ENCODE measurements around the gene SLC1A3.

DNA sequence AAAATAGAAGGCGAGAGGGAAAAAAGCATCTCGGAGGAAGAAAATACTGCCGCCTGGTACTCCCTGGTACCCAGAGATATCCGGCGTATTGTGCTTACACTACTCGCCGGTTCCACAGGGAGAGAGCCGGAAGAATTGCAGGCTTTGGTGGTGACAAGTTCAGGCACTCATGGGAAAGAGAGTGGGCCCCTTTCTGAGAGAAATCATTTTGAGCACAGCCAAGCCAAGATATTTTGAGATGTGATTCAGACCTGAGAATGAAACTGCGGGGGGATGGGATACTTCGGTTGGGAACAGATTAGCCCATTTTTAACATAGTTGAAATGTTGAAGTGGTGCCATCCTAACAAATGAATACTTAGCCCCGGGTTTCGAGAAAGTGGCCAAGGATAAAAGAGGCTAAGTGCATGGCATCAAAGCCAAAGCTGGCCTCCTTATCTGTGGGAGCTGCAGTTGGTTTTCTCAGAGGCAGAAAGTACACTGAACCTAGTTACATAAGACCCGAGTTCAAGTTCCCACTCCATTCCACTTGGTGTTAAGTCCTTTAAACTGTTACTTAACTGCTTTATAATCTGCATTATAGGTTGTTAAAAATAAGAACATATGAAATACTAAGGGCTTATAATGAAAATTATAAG is 62.7 kb downstream of the SLC1A3 start:
- TF ChIP-seq, protein P1, sequence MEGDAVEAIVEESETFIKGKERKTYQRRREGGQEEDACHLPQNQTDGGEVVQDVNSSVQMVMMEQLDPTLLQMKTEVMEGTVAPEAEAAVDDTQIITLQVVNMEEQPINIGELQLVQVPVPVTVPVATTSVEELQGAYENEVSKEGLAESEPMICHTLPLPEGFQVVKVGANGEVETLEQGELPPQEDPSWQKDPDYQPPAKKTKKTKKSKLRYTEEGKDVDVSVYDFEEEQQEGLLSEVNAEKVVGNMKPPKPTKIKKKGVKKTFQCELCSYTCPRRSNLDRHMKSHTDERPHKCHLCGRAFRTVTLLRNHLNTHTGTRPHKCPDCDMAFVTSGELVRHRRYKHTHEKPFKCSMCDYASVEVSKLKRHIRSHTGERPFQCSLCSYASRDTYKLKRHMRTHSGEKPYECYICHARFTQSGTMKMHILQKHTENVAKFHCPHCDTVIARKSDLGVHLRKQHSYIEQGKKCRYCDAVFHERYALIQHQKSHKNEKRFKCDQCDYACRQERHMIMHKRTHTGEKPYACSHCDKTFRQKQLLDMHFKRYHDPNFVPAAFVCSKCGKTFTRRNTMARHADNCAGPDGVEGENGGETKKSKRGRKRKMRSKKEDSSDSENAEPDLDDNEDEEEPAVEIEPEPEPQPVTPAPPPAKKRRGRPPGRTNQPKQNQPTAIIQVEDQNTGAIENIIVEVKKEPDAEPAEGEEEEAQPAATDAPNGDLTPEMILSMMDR (IDR thresholded peaks at IDR 0.05 in 2 of 3, conservative IDR thresholded peaks at IDR 0.05 in 1 of 3; ENCODE audit: control insufficient read depth in 2 of 3, extremely low read depth in 1 of 3, insufficient read depth in 1 of 3, low read depth in 3 of 3, low read length in 3 of 3): no peak
- no peak for TF ChIP-seq EZH2 (IDR thresholded peaks at IDR 0.05; ENCODE audit: borderline replicate concordance, control insufficient read depth, low read depth, low read length)
